DMS 273 (cell line): ENCODE data around the gene SLC1A1.
"Not testable (repeated sequence)": the region's sequence is repeated elsewhere in the genome, so short reads cannot be mapped to it uniquely, and the experiment has no call there.

Experiments used
- DNase-seq: peaks from one replicate; lab custom pipeline; 2025; ENCODE audit not compliant: unreplicated experiment; lab: John Stamatoyannopoulos, UW

The SLC1A1 gene

GRCh38 chr9:4504250-4504649 is 14.0 kb downstream of the SLC1A1 start:
- DNase-seq, result no peak

GRCh38 chr9:4506490-4506889 is 16.2 kb downstream of the SLC1A1 start:
- DNase-seq, result no peak

- no peak for DNase-seq
Measured at GRCh38 chr9:4507306-4508130, 17.2 kb downstream of the SLC1A1 start.

GRCh38 chr9:4508246-4508906 is 18.1 kb downstream of the SLC1A1 start:
- no peak for DNase-seq

- no peak for DNase-seq
Measured at GRCh38 chr9:4508907-4509589, 18.8 kb downstream of the SLC1A1 start.

GRCh38 chr9:4509590-4509984 is 19.3 kb downstream of the SLC1A1 start:
- no peak for DNase-seq

GRCh38 chr9:4510546-4511322 is 20.5 kb downstream of the SLC1A1 start:
- no peak for DNase-seq

- no peak for DNase-seq
Measured at GRCh38 chr9:4514252-4515128, 24.2 kb downstream of the SLC1A1 start.

- DNase-seq, result peak; percentile 78
Measured at GRCh38 chr9:4515958-4516375, 25.7 kb downstream of the SLC1A1 start.

GRCh38 chr9:4517274-4517673 is 27.0 kb downstream of the SLC1A1 start:
- no peak for DNase-seq

- DNase-seq, result no peak
Measured at GRCh38 chr9:4519604-4520003, 29.3 kb downstream of the SLC1A1 start.

GRCh38 chr9:4520055-4520454 is 29.8 kb downstream of the SLC1A1 start:
- DNase-seq, result no peak

- DNase-seq, result no peak
Measured at GRCh38 chr9:4530375-4530774, 40.1 kb downstream of the SLC1A1 start.

GRCh38 chr9:4530831-4531230 is 40.6 kb downstream of the SLC1A1 start:
- DNase-seq, result not testable (repeated sequence)

- DNase-seq, result not testable (repeated sequence)
Measured at GRCh38 chr9:4531355-4531754, 41.1 kb downstream of the SLC1A1 start.

GRCh38 chr9:4533881-4534280 is 43.6 kb downstream of the SLC1A1 start:
- not testable (repeated sequence) for DNase-seq

- not testable (repeated sequence) for DNase-seq
Measured at GRCh38 chr9:4536196-4536595, 45.9 kb downstream of the SLC1A1 start.

- DNase-seq, result no peak
Measured at GRCh38 chr9:4537581-4537980, 47.3 kb downstream of the SLC1A1 start.

GRCh38 chr9:4538107-4538506 is 47.8 kb downstream of the SLC1A1 start:
- no peak for DNase-seq

GRCh38 chr9:4538621-4539020 is 48.4 kb downstream of the SLC1A1 start:
- DNase-seq, result no peak
